CD8-positive, alpha-beta memory T cell (primary cell): ENCODE results near the gene SMCO2. TPM values are rescaled to one million over a fixed set of nuclear protein-coding genes. Genes with fewer than 3 reads are reported as not detected.

Experiments used
- CTCF ChIA-PET: fragments of 350-600 bp; sonication (Branson Sonifier 250); formaldehyde crosslinking; loops from one replicate; lab custom pipeline; 2021; ENCODE audit warnings: antibody characterized with exemption; lab: Charles Lee
- POLR2A ChIA-PET: fragments of 350-600 bp; sonication (Branson Sonifier 250); formaldehyde crosslinking; loops from one replicate; lab custom pipeline; 2021; ENCODE audit warnings: antibody characterized with exemption; lab: Charles Lee
- DNase-seq, 5 donors: peaks; one replicate each; pipeline versions ENCODE4 v3.0.0 to v3.0.0-alpha.2; 2020 to 2022; ENCODE audit warnings: mixed read lengths in 1 of 5
- H3K27ac ChIP-seq: one replicate; pipeline ENCODE4 v1.7.0; 2013; ENCODE audit warnings: low read depth, mild to moderate bottlenecking, low read length, moderate library complexity
- H3K27me3 ChIP-seq: 2 replicates; pipeline ENCODE4 v1.7.0; 2013; ENCODE audit warnings: low read length, mild to moderate bottlenecking; ENCODE audit not compliant: insufficient read depth, poor library complexity, severe bottlenecking
- H3K36me3 ChIP-seq: 2 replicates; pipeline ENCODE4 v1.7.0; 2013; ENCODE audit warnings: mild to moderate bottlenecking, low read length, moderate library complexity; ENCODE audit not compliant: insufficient read depth
- H3K4me1 ChIP-seq: 2 replicates; pipeline ENCODE4 v1.7.0; 2013; ENCODE audit warnings: mild to moderate bottlenecking, low read length, moderate library complexity; ENCODE audit not compliant: insufficient read depth
- H3K4me3 ChIP-seq: 2 replicates; pipeline ENCODE4 v1.7.0; 2013; ENCODE audit warnings: mild to moderate bottlenecking, low read length
- H3K9me3 ChIP-seq: 2 replicates; pipeline ENCODE4 v1.7.0; 2013; ENCODE audit warnings: mild to moderate bottlenecking, low read length
- H3K27ac Mint-ChIP-seq, 8 donors: one replicate each; pipeline ENCODE4 v1.8.0; 2020 to 2021; ENCODE audit warnings: mixed read lengths in 8 of 8, mild to moderate bottlenecking in 6 of 8, inconsistent platforms in 3 of 8, moderate library complexity in 3 of 8
- H3K27me3 Mint-ChIP-seq, 2 donors: one replicate each; pipeline ENCODE4 v1.8.0; 2020 to 2021; ENCODE audit warnings: mixed read lengths in 2 of 2, mild to moderate bottlenecking in 1 of 2, moderate library complexity in 1 of 2
- H3K36me3 Mint-ChIP-seq, 3 donors: one replicate each; pipeline ENCODE4 v1.8.0; 2020 to 2021; ENCODE audit warnings: mixed read lengths in 3 of 3, inconsistent platforms in 1 of 3, mild to moderate bottlenecking in 1 of 3
- H3K4me1 Mint-ChIP-seq, 3 donors: one replicate each; pipeline ENCODE4 v1.8.0; 2020 to 2021; ENCODE audit warnings: mixed read lengths in 3 of 3, inconsistent platforms in 1 of 3, mild to moderate bottlenecking in 1 of 3
- H3K4me3 Mint-ChIP-seq, 7 donors: one replicate each; pipeline ENCODE4 v1.8.0; 2020 to 2021; ENCODE audit warnings: mixed read lengths in 7 of 7, mild to moderate bottlenecking in 6 of 7, moderate library complexity in 4 of 7, inconsistent platforms in 2 of 7
- H3K9me3 Mint-ChIP-seq, 5 donors: one replicate each; pipeline ENCODE4 v1.8.0; 2020 to 2022; ENCODE audit warnings: mixed read lengths in 5 of 5, mild to moderate bottlenecking in 3 of 5, moderate library complexity in 2 of 5, inconsistent platforms in 1 of 5
- polyA plus RNA-seq: library from polyadenylated mRNA; unstranded; fragments of 300-500 nt; fragmentation: Illumina TruSeq; gene quantifications from one replicate; pipeline ENCODE4 v1.2.3, GENCODE V29; 2021
- total RNA-seq, 2 experiments: library from RNA; stranded (reverse); gene quantifications; one replicate each; pipeline ENCODE4 v1.2.3, GENCODE V29; 2021

Gene SMCO2
- total and polyA plus RNA-seq, 3 experiments from 2014 or later: not detected

GRCh38 chr12:27436768-27437167 is 9.8 kb upstream of the SMCO2 start:
- no peaks in the 10 kb centered on the region for H3K36me3 ChIP-seq
- H3K27me3 ChIP-seq: no peaks in the 10 kb centered on the region
- H3K4me1 ChIP-seq: no peaks in the 10 kb centered on the region
- H3K4me3 ChIP-seq: no peak overlapping the region
- no peak overlapping the region for H3K27ac ChIP-seq
- Mint-ChIP-seq H3K4me3 (no peak overlapping the region), H3K36me3 (no peaks in the 10 kb centered on the region), H3K9me3 (no peaks in the 10 kb centered on the region), H3K27ac (no peak overlapping the region), H3K4me1 (peaks cover 0 to 13% (median 0%) of the 10 kb centered on the region in 3 donors), H3K27me3 (peaks cover 8 to 42% of the 10 kb centered on the region in 2 donors)
- DNase-seq: no peak
- CTCF ChIA-PET: no interaction called here
- H3K9me3 ChIP-seq: no peaks in the 10 kb centered on the region
- POLR2A ChIA-PET: no interaction called here

GRCh38 chr12:27437839-27438238 is 8.7 kb upstream of the SMCO2 start:
- Histone ChIP-seq H3K4me3 (no peak overlapping the region), H3K4me1 (no peaks in the 10 kb centered on the region), H3K36me3 (no peaks in the 10 kb centered on the region), H3K27me3 (no peaks in the 10 kb centered on the region), H3K9me3 (no peaks in the 10 kb centered on the region), H3K27ac (no peak overlapping the region)
- no peak overlapping the region for H3K27ac Mint-ChIP-seq
- ChIA-PET POLR2A (no interaction called here), CTCF (no interaction called here)
- no peak overlapping the region for H3K4me3 Mint-ChIP-seq
- H3K4me1 Mint-ChIP-seq: peaks cover 0 to 9% (median 0%) of the 10 kb centered on the region in 3 donors
- no peak for DNase-seq
- H3K9me3 Mint-ChIP-seq: no peaks in the 10 kb centered on the region
- H3K36me3 Mint-ChIP-seq: no peaks in the 10 kb centered on the region
- H3K27me3 Mint-ChIP-seq: peaks cover 8 to 35% of the 10 kb centered on the region in 2 donors

GRCh38 chr12:27447761-27448160 is 1.2 kb downstream of the SMCO2 start:
- no peaks in the 10 kb centered on the region for H3K27me3 ChIP-seq
- ChIA-PET CTCF (no interaction called here), POLR2A (no interaction called here)
- peaks cover 0 to 8% (median 0%) of the 10 kb centered on the region in 3 donors for H3K36me3 Mint-ChIP-seq
- no peaks in the 10 kb centered on the region for H3K4me1 ChIP-seq
- H3K4me1 Mint-ChIP-seq: no peaks in the 10 kb centered on the region
- DNase-seq: no peak
- no peak overlapping the region for H3K4me3 Mint-ChIP-seq
- H3K27ac ChIP-seq: no peak overlapping the region
- peaks cover 4 to 10% (median 9%) of the 10 kb centered on the region in 5 donors for H3K9me3 Mint-ChIP-seq
- H3K27ac Mint-ChIP-seq: peak overlapping the region in 1 of 8 donors; percentile 3
- peaks cover 2 to 26% of the 10 kb centered on the region in 2 donors for H3K27me3 Mint-ChIP-seq
- no peaks in the 10 kb centered on the region for H3K9me3 ChIP-seq
- H3K36me3 ChIP-seq: no peaks in the 10 kb centered on the region
- no peak overlapping the region for H3K4me3 ChIP-seq

- H3K9me3 Mint-ChIP-seq: peaks cover 4 to 10% (median 9%) of the 10 kb centered on the region in 5 donors
- ChIA-PET POLR2A (no interaction called here), CTCF (no interaction called here)
- no peak for DNase-seq
- peaks cover 0 to 8% (median 0%) of the 10 kb centered on the region in 3 donors for H3K36me3 Mint-ChIP-seq
- Histone ChIP-seq H3K27ac (no peak overlapping the region), H3K27me3 (no peaks in the 10 kb centered on the region), H3K9me3 (no peaks in the 10 kb centered on the region), H3K4me1 (no peaks in the 10 kb centered on the region), H3K36me3 (no peaks in the 10 kb centered on the region), H3K4me3 (no peak overlapping the region)
- H3K27me3 Mint-ChIP-seq: peaks cover 2 to 38% of the 10 kb centered on the region in 2 donors
- no peak overlapping the region for H3K27ac Mint-ChIP-seq
- no peaks in the 10 kb centered on the region for H3K4me1 Mint-ChIP-seq
- H3K4me3 Mint-ChIP-seq: no peak overlapping the region
Measured at GRCh38 chr12:27449026-27449425, 2.5 kb downstream of the SMCO2 start.

- Mint-ChIP-seq H3K4me1 (no peaks in the 10 kb centered on the region), H3K9me3 (peaks cover 4 to 10% (median 8%) of the 10 kb centered on the region in 5 donors), H3K27ac (no peak overlapping the region), H3K4me3 (no peak overlapping the region), H3K36me3 (peaks cover 0 to 8% (median 0%) of the 10 kb centered on the region in 3 donors), H3K27me3 (peaks cover 2 to 42% of the 10 kb centered on the region in 2 donors)
- no peaks in the 10 kb centered on the region for H3K4me1 ChIP-seq
- H3K27ac ChIP-seq: no peak overlapping the region
- CTCF ChIA-PET: interaction anchor here (0.7 kb wide), 1 partner anchor 16 kb away, joined by 3 read pairs; no protein-coding TSS in a partner anchor
- DNase-seq: no peak
- POLR2A ChIA-PET: no interaction called here
- H3K9me3 ChIP-seq: no peaks in the 10 kb centered on the region
- H3K36me3 ChIP-seq: no peaks in the 10 kb centered on the region
- H3K27me3 ChIP-seq: no peaks in the 10 kb centered on the region
- H3K4me3 ChIP-seq: no peak overlapping the region
Measured at GRCh38 chr12:27449893-27450534, 3.5 kb downstream of the SMCO2 start.

GRCh38 chr12:27451036-27451825 is 4.7 kb downstream of the SMCO2 start:
- H3K27me3 Mint-ChIP-seq: peaks cover 2 to 46% of the 10 kb centered on the region in 2 donors
- Histone ChIP-seq H3K4me1 (no peaks in the 10 kb centered on the region), H3K4me3 (no peak overlapping the region), H3K9me3 (no peaks in the 10 kb centered on the region), H3K27ac (no peak overlapping the region), H3K36me3 (no peaks in the 10 kb centered on the region), H3K27me3 (no peaks in the 10 kb centered on the region)
- no peaks in the 10 kb centered on the region for H3K4me1 Mint-ChIP-seq
- no peak overlapping the region for H3K27ac Mint-ChIP-seq
- H3K9me3 Mint-ChIP-seq: peaks cover 0 to 8% (median 7%) of the 10 kb centered on the region in 5 donors
- peaks cover 0 to 8% (median 0%) of the 10 kb centered on the region in 3 donors for H3K36me3 Mint-ChIP-seq
- ChIA-PET CTCF (no interaction called here), POLR2A (no interaction called here)
- H3K4me3 Mint-ChIP-seq: no peak overlapping the region
- DNase-seq: no peak

- no peak for DNase-seq
- CTCF ChIA-PET: no interaction called here
Measured at GRCh38 chr12:27453421-27453820, 6.9 kb downstream of the SMCO2 start.

GRCh38 chr12:27455589-27455988 is 9.1 kb downstream of the SMCO2 start:
- no peaks in the 10 kb centered on the region for H3K36me3 Mint-ChIP-seq
- H3K4me3 ChIP-seq: no peak overlapping the region
- no peaks in the 10 kb centered on the region for H3K36me3 ChIP-seq
- no peak overlapping the region for H3K4me3 Mint-ChIP-seq
- DNase-seq: no peak
- no peak overlapping the region for H3K27ac ChIP-seq
- H3K9me3 ChIP-seq: no peaks in the 10 kb centered on the region
- POLR2A ChIA-PET: no interaction called here
- peaks cover 9 to 53% of the 10 kb centered on the region in 2 donors for H3K27me3 Mint-ChIP-seq
- H3K4me1 Mint-ChIP-seq: peaks cover 0 to 4% (median 4%) of the 10 kb centered on the region in 3 donors
- H3K27me3 ChIP-seq: no peaks in the 10 kb centered on the region
- no peak overlapping the region for H3K27ac Mint-ChIP-seq
- H3K9me3 Mint-ChIP-seq: no peaks in the 10 kb centered on the region
- CTCF ChIA-PET: no interaction called here
- H3K4me1 ChIP-seq: no peaks in the 10 kb centered on the region

More at GRCh38 chr12:27453421-27453820, 6.9 kb downstream of the SMCO2 start:
- H3K4me1 Mint-ChIP-seq: no peaks in the 10 kb centered on the region
- H3K27me3 Mint-ChIP-seq: peaks cover 5 to 51% of the 10 kb centered on the region in 2 donors
- H3K27ac Mint-ChIP-seq: no peak overlapping the region
- Histone ChIP-seq H3K4me1 (no peaks in the 10 kb centered on the region), H3K27me3 (no peaks in the 10 kb centered on the region), H3K9me3 (no peaks in the 10 kb centered on the region), H3K4me3 (no peak overlapping the region), H3K27ac (no peak overlapping the region), H3K36me3 (no peaks in the 10 kb centered on the region)
- no peaks in the 10 kb centered on the region for H3K36me3 Mint-ChIP-seq
- no peaks in the 10 kb centered on the region for H3K9me3 Mint-ChIP-seq
- POLR2A ChIA-PET: interaction anchor here (0.8 kb wide), 1 partner anchor 164 kb away, joined by 3 read pairs; no protein-coding TSS in a partner anchor
- no peak overlapping the region for H3K4me3 Mint-ChIP-seq
